Omental fat pad (tissue), 4 donors: Measurements from ENCODE around the gene GHRHR. TPM values are rescaled to one million over a fixed set of nuclear protein-coding genes. Genes with fewer than 3 reads are reported as not detected.

Source experiments
- ATAC-seq: fragments of 150-250 bp; one replicate; pipeline ENCODE4 v1.9.1; 2016; ENCODE audit warnings: mild to moderate bottlenecking, moderate library complexity; ENCODE audit not compliant: low FRiP score
- DNase-seq: peaks from one replicate; pipeline ENCODE4 v3.0.0-alpha.2; 2019; ENCODE audit warnings: low spot score
- total RNA-seq, 4 donors: library from RNA; depleted of rRNA; stranded (reverse); fragments of >200 nt; gene quantifications; one replicate each; pipeline ENCODE4 v1.1.0, GENCODE V29; 2016
- TF ChIP-seq, protein P1 (sequence below), 3 donors: fragments of 450-650 bp; IDR thresholded peaks; one replicate each; pipeline ENCODE4 v1.5.1; 2016 to 2017; ENCODE audit warnings: antibody characterized with exemption in 3 of 3, mild to moderate bottlenecking in 3 of 3, moderate library complexity in 2 of 3

Gene GHRHR
- total RNA-seq, 4 donors from 2014 or later, result not detected

GRCh38 chr7:30987178-30987577, 23.4 kb downstream of the GHRHR start:
- ATAC-seq, result no peak

DNA sequence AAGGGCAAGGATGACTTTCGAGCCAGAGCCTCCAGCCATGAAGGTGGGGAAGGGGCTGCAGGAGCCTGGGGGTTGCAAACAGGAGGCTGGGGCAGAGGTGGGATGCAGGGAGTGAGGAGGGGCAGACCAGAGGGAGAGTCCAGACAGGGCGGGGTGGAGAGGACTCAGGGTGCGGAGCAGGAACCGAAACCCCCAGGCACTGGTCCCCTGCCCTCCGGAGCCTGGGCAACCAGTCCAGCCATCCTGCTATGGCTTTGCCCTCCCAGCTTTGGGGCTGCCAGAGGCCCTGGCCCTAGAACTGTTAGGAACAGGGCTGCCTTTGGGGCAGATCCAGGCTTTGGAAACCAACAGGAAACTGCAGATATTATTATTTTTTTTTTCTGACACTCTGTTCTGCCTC, 24.2 kb downstream of the GHRHR start:
- no peak for ATAC-seq
- no peak for DNase-seq
- TF ChIP-seq, protein P1, sequence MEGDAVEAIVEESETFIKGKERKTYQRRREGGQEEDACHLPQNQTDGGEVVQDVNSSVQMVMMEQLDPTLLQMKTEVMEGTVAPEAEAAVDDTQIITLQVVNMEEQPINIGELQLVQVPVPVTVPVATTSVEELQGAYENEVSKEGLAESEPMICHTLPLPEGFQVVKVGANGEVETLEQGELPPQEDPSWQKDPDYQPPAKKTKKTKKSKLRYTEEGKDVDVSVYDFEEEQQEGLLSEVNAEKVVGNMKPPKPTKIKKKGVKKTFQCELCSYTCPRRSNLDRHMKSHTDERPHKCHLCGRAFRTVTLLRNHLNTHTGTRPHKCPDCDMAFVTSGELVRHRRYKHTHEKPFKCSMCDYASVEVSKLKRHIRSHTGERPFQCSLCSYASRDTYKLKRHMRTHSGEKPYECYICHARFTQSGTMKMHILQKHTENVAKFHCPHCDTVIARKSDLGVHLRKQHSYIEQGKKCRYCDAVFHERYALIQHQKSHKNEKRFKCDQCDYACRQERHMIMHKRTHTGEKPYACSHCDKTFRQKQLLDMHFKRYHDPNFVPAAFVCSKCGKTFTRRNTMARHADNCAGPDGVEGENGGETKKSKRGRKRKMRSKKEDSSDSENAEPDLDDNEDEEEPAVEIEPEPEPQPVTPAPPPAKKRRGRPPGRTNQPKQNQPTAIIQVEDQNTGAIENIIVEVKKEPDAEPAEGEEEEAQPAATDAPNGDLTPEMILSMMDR (IDR thresholded peaks at IDR 0.05), result no peak

More at GRCh38 chr7:30987178-30987577, 23.4 kb downstream of the GHRHR start:
- TF ChIP-seq, protein P1 (IDR thresholded peaks at IDR 0.05), result no peak
- DNase-seq, result no peak

- ATAC-seq (no peak), DNase-seq (no peak)
- TF ChIP-seq, protein P1 (IDR thresholded peaks at IDR 0.05), result no peak
Measured at GRCh38 chr7:30988351-30989005, 24.7 kb downstream of the GHRHR start.

DNA sequence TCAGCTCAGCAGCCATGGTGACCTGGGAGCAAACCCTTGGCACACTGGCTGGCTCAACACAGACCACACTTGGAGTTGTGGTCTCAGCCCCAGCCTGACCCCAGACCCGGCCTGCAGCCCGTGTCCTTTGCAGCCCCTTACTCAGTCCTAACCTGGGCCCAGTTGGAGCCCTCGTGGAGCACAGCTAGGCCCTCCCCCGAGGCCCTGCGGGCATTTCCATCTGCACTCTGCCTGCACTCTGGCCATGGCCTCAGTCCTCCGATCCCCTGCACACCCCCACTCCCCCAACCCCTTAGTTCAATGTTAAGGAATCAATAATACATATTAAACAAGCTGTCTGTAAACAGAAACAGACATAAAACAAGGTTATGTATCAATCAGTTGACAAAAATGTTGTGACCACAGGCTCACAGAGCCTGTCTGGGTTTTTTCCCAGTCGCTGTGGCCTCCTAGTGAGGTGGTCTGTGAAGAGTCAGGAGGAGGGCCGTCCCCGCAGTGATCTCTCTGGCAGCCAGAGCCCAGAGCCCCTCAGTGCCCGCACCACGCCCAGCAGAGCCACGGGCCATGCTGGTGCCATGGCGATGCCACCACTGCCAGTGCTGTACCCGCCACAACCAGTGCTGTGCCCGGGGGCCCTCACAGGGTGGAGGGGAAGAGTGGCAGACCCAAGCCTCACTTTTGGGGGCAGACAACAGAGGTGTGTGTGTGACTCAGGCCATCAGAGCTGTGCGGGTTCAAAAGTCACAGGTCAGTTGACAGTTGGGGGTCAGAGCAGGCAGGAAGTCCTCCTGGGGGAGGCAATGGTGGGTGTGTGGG, 25.5 kb downstream of the GHRHR start:
- ATAC-seq, result no peak
- DNase-seq, result no peak
- TF ChIP-seq, protein P1 (IDR thresholded peaks at IDR 0.05), result no peak

- TF ChIP-seq, protein P1 (IDR thresholded peaks at IDR 0.05), result no peak
- DNase-seq (no peak), ATAC-seq (no peak)
Measured at GRCh38 chr7:30989824-30990672, 26.3 kb downstream of the GHRHR start.

GRCh38 chr7:30990673-30991170, 27.0 kb downstream of the GHRHR start:
- TF ChIP-seq, protein P1 (IDR thresholded peaks at IDR 0.05), result no peak
- DNase-seq (no peak), ATAC-seq (no peak)
